Epithelial cell of prostate (primary cell): ENCODE measurements around the gene TNNT3.
"Not testable (repeated sequence)": the region's sequence is repeated elsewhere in the genome, so short reads cannot be mapped to it uniquely, and the experiment has no call there.

Source experiments
- DNase-seq: peaks from one replicate; pipeline ENCODE4 v3.0.0-alpha.2; 2011; ENCODE audit warnings: low read depth, low spot score
- H3K27ac ChIP-seq: fragments of 450-650 bp; 2 replicates; pipeline ENCODE4 v1.5.1; 2017; ENCODE audit warnings: mild to moderate bottlenecking

The TNNT3 gene

GRCh38 chr11:1931341-1932104, 12.0 kb downstream of the TNNT3 start:
- no peak overlapping the region for H3K27ac ChIP-seq
- no peak for DNase-seq

- no peak for DNase-seq
- H3K27ac ChIP-seq: no peak overlapping the region
Observed at GRCh38 chr11:1932105-1932480, 12.6 kb downstream of the TNNT3 start.

GRCh38 chr11:1932681-1933080, 13.2 kb downstream of the TNNT3 start:
- H3K27ac ChIP-seq: no peak overlapping the region
- DNase-seq: no peak

GRCh38 chr11:1933416-1934334, 14.2 kb downstream of the TNNT3 start:
- no peak overlapping the region for H3K27ac ChIP-seq
- DNase-seq: no peak

GRCh38 chr11:1934335-1935155, 15.0 kb downstream of the TNNT3 start:
- DNase-seq: no peak
- H3K27ac ChIP-seq: no peak overlapping the region

DNA sequence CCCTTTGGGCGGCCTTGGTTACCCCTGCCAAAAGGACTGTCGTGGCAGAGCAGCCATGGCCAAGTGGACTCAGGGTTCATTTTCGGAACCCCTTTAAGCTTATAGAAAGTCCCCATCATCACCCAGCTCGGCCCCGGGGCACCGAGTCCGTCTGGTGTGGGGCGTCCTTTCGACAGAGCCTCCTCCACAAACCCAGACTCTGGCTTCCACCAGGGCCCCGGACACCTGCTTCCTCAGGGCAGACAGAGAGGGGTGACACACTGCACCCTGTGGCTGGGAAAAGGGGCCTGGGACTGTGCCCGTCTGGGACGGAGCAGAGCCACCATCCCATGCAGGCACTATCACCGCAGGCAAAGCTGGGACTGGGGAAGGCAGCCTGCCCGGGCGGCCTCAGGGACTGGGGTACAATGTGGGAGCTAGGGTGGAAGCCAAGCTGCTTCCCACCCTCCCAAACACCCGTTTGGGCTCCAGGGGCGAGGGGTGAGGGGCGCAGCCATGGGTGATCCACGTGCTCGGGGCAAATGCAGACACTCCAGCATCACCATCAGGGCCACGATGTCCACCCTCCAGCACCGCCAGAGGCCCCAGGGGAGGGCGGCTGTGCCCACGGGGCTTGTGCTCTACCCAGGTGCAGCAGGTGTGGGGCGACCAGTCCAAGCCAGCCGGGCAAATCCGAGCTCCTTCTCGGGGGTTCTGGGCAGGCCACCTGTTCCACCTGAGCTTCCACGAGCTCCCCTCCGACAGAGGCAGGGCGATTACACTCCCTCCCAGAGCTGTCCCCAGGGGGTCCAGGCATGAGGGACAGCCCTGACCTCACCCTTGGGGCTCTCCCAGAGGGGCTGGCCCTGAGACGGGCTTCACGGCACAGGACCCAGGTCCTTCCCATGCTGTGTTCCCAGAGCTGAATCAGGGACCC, 15.9 kb downstream of the TNNT3 start:
- no peak for DNase-seq
- no peak overlapping the region for H3K27ac ChIP-seq

- no peak overlapping the region for H3K27ac ChIP-seq
- DNase-seq: no peak
Observed at GRCh38 chr11:1936072-1936780, 16.7 kb downstream of the TNNT3 start.

- no peak overlapping the region for H3K27ac ChIP-seq
- DNase-seq: no peak
Observed at GRCh38 chr11:1936781-1937615, 17.5 kb downstream of the TNNT3 start.

DNA sequence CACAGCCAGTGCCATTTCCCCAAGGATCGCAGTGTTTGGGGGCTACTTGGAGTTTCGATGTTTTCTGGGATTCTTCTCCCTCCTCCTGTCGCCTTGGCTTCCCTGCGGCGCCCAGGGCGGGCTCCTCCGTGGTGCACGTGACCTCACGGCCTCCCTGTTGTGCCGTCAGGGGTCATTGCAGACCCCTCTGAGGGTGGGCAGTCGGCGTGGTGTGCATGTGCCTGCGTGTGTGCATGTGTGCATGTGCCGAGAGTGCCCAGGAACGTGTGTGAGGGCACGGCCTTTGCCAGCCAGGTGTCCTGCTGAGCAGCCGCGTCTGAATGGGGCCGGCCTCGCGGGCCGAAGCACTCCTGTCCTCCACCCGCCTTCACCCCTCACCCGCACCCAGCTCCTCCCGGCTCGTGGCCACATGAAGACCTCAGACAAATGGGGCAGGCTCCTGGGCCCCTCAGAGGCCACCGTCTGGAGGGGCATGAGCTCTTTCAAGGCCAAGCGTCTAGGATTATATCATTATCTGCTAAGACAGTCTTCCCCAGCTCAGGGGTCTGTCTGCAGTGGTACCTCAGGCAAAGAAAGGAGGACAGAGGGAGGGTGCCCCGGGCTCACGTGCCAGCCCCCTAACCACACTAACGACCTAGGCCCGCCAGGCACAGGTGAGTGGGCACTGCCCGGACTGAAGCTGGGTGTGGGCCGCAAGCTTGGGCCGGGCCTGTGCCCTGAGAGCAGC, 18.3 kb downstream of the TNNT3 start:
- DNase-seq: no peak
- H3K27ac ChIP-seq: no peak overlapping the region

DNA sequence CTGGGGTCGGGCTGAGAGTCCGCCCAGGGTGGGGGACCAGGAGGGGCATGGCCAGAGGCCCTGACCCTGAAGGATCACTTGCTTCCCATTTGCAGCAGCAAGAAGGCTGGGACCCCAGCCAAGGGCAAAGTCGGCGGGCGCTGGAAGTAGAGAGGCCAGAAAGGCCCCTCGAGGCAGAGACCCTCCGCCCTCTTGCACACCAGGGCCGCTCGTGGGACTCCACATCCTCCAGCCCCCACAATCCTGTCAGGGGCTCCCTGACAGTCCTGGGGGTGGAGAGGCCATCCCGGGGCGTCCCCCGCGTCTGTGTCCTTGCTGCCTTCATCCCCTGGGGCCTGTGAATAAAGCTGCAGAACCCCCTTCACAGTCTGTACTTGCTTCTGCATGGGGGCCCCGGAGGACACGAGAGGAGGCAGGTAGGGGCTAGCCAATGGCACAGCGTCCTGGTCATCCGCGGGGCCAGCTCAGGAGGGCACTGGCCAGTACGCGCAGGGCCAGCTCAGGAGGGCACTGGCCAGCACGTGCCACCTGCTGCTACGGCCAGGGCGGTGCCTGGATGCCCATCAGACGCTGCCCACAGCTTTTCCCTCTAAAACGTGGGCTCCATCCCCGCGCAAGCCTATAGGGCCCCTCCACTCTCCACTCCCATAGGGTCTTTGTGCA, 19.0 kb downstream of the TNNT3 start:
- no peak for DNase-seq
- H3K27ac ChIP-seq: no peak overlapping the region

GRCh38 chr11:1939006-1939625, 19.6 kb downstream of the TNNT3 start:
- no peak overlapping the region for H3K27ac ChIP-seq
- DNase-seq: no peak

DNA sequence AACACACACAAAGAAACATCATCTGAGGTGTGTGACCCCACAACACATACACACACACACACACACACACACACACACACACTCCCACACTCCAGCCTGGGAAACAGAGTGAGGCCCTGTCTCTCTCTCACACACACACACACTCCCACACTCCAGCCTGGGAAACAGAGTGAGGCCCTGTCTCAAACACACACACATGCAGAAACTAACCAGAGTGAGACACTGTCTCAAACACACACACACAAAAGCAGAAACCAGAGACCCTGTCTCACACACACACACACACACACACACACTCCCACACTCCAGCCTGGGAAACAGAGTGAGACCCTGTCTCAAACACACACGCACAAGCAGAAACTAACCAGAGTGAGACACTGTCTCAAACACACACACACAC, 20.3 kb downstream of the TNNT3 start:
- not testable (repeated sequence) for DNase-seq

DNA sequence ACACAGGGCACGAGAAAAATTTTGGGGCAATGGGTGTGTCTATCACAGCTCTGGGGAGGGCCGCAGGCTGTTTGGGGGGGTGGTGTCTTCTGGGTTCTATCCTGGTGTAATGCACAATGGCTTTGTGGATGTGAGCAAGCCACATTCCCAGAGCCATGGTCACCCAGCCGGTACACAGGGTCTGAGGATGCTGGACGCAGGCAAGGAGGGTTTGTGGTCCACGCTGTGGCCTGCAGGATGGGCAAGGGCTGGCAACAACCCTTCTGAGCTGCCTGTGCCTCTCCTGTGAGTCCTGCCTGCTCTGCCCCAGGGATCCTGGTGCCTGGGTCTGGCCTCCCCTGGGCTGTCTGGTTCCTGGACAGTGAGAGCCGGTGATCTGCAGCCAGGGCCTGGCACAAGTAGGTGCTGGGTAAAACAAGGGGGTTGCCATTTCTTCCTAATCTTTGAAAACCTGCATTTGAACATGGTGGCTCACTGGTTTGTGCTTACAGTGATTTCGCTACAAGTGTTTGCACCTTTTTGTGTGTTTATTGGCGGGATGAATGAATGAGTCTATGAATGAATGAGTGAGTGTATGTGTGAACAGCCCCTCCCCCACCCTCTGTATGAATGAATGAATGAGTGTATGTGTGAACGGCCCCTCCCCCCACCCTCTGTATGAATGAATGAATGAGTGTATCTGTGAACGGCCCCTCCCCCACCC, 23.2 kb downstream of the TNNT3 start:
- no peak for DNase-seq
- no peak overlapping the region for H3K27ac ChIP-seq

More for the DNA sequence above, 20.3 kb downstream of the TNNT3 start:
- H3K27ac ChIP-seq: not testable (repeated sequence)

GRCh38 chr11:1943576-1943975, 24.1 kb downstream of the TNNT3 start:
- DNase-seq: peak; percentile 5
- peak overlapping the region; percentile 22 for H3K27ac ChIP-seq

DNA sequence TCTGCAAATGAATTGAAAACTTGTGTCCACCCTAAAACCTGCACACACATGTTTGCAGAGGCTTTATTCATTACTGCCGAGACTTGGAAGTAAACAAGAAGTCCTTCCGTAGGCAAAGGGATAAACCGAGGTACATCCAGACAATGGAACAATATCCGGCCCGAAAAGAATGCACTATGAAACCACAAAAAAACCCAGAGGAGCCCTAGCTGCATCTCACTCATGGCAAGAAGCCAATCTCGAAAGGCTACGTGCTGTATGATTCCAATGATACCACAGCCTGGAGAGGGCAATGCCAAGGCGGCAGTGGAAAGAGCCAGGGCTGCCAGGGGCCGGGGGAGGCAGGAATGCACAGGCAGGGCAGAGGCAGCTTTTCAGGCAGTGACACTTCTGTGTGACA, 24.5 kb downstream of the TNNT3 start:
- peak overlapping the region; percentile 22 for H3K27ac ChIP-seq
- DNase-seq: peak; percentile 8
